RKO (cell line): ENCODE measurements around the gene FGFR4.

Experiments used
- DNase-seq: peaks from one replicate; pipeline ENCODE4 v3.0.0-alpha.2; 2016; ENCODE audit warnings: low spot score

The FGFR4 gene

GRCh38 chr5:177132136-177133095 is 45.7 kb downstream of the FGFR4 start:
- no peak for DNase-seq

- DNase-seq = peak; percentile 90
These were observed 46.6 kb downstream of the FGFR4 start, which contains the start of gene NSD1 for GRCh38 chr5:177133096-177133852. Gene NSD1, plus strand, starts transcription at chr5:177133773. Its CDS starts 1,331 bp downstream, at chr5:177135104.

GRCh38 chr5:177133853-177134696 is 47.4 kb downstream of the FGFR4 start:
- peak; percentile 44 for DNase-seq

GRCh38 chr5:177134697-177135225 is 48.0 kb downstream of the FGFR4 start:
- no peak for DNase-seq

GRCh38 chr5:177140312-177140711 is 53.6 kb downstream of the FGFR4 start:
- DNase-seq = no peak

GRCh38 chr5:177141496-177141895 is 54.8 kb downstream of the FGFR4 start:
- no peak for DNase-seq

- no peak for DNase-seq
These were observed 55.4 kb downstream of the FGFR4 start for GRCh38 chr5:177142098-177142611.

- DNase-seq = no peak
These were observed 56.1 kb downstream of the FGFR4 start for GRCh38 chr5:177142778-177143177.

- no peak for DNase-seq
These were observed 60.4 kb downstream of the FGFR4 start for GRCh38 chr5:177146891-177147638.
